Activated CD8-positive, alpha-beta memory T cell treated with anti-CD3 and anti-CD28 coated beads for 4 hours (primary cell): ENCODE results near the gene AMMECR1L.
"Not testable (repeated sequence)": the region's sequence is repeated elsewhere in the genome, so short reads cannot be mapped to it uniquely, and the experiment has no call there.

Experiments used
- DNase-seq, 2 donors: peaks; one replicate each; pipeline ENCODE4 v3.0.0-alpha.2; 2020; ENCODE audit warnings: low read depth in 2 of 2

Gene AMMECR1L

DNA sequence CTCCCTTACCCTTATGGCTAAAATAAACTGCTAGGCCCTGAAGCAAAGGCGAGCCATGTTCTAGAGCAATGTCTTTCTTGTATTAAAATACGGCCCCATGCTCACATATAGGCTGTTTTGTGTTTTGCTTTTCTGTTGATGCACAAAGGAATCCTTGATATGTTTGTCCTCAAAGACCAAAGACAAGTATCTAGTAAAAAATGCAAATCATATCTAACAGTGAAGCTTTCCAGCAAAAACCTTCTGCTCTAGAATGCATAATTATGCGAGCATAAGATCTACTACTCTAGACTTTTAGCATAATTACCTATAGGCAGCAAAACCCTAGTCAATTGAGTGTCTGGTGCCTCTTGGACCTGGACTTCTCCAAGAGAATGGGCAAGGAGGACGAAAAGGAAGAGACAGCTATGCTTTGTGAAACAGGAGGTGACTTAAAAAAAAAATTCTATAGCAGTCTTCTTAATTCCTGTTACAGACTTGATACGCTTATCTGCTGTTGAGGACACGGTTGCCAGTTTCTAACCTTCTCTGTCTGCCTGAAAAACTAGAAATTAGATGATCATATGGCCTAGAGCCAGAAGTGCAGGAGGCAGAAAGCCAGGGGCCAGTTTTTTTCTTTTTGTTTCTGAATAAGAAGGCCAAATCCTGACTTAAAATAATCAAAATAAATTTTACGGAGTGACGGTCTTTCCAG lies 1.5 kb upstream of the AMMECR1L start:
- no peak for DNase-seq

DNA sequence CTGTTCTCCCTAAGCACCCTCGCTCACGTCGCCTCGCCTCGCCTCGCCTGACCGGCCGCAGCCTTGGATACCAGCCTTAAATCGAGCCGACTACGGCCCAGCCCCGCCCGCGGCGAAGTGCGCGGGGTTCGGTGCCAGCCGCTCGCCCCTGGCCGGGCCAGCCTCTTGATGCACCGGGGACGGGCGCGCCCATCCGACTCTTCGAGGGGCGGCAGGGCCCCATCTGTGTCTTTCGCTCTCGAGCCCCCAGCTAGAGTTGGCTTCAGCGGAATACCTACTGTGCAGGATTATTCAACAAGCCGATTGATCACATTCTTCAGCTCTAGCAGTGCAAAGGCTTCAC lies 808 bp upstream of the AMMECR1L start:
- DNase-seq, result not testable (repeated sequence)

DNA sequence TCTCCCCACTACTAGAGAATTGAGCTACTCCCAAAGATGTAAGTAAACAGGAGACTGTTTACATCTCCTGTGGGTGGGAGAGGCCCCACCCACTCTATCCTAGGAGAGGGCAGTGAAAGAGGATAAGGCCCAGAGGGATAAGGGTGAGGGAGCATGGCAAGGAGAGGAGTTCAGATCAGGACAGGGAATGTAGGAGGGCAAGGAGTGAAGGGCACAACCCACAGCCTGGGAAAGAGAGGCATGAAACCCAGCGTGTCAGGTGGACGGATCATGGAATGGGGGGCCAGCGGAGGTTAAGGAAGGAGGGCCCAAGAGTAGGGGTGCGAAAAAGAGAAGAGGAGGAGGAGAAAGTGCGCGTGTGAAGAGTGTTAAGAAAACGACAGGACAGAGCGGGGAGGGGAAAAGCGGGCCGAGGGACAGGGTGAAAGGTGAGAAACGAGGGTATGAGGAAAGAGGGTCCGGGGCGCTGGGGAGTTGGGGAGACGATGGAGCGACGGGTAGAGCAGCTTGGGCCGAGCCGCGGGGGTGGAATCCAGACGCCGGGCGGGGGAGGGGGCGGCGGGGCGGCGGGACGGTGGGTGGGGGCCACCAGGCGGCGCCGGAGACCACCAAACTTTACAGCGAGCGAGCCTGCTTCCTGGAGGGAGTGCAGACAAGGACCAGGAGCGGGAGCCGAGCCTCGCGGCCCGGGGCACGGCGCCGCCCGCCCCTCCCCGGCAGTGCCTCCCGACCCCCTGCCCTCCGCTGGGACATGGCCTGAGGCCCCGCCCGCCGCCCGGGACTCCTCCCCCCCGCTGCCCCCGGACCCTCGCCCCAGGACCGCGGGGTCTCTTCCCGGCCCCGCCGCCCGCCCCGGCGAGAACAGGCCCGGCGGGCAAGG lies 655 bp downstream of the AMMECR1L start:
- DNase-seq, result peak in 1 of 2 donors; percentile 8

DNA sequence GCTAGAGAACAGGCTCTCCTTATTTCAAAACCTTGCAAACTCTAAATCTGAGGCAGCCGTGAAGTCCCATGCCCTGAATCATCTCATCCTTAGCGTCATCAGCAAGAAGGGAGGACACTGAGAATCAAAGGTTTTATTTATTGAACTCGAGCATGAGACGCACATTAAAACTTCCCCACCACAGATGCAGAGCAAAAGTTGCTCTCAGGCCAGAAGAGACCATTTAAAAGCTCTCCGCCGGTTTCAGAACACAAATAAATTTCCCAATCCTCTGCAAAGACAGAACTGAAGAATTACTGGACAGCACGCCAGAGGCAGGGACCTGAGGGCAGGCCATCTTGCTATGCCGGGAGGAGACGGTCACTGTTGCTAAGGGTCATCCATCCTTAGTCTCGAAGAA lies 1.3 kb downstream of the AMMECR1L start:
- DNase-seq, result no peak

DNA sequence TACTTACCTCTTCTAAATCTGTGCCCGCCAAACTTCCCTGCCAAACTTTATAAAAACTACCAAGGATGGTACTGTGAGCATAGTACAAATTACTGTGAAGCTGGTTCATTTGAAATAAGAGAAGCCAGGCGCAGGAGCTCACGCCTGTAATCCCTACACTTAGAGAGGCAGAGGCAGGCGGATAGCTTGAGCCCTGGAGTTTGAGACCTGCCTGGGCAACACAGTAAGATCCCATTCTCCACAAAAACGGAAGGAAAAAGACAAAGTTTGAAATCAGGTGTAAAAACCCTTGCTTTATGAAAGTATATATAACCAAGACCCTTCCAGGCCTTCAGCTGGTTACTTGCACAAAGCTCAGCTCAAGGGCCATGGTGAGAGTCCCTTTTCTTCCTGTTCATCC lies 5.9 kb downstream of the AMMECR1L start:
- no peak for DNase-seq

DNA sequence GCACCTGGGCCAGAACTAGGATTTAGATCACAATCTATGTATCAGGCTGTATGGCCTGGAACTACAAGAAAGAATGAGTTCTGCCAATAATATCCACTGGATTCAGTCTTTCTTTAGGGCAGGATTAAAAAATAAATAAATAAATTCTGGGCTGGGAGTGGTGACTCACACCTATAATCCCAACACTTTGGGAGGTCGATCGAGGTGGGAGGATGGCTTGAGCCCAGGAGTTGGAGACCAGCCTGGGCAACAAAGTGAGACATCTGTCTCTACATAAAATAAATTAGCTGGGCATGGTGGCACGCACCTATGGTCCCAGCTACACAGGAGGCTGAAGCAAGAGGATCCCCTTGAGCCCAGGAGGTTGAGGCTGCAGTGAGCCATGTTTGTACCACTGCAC lies 8.1 kb downstream of the AMMECR1L start:
- DNase-seq, result no peak

DNA sequence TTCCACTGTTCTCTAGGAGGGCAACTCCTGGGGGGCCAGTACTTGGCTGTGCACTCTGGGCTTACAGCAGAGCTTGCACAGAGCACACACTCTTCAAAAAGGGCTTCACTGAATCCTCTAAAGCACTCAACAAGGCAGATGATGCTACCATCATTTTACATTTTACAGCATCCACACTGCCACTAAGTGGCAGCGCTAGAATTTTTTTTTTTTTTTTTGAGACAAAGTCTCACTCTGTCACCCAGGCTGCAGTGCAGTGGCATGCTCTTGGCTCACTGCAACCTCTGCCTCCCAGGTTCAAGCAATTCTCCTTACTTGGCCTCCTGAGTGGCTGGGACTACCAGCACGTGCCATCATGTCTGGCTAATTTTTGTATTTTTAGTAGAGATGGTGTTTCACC lies 8.6 kb downstream of the AMMECR1L start:
- DNase-seq, result no peak

DNA sequence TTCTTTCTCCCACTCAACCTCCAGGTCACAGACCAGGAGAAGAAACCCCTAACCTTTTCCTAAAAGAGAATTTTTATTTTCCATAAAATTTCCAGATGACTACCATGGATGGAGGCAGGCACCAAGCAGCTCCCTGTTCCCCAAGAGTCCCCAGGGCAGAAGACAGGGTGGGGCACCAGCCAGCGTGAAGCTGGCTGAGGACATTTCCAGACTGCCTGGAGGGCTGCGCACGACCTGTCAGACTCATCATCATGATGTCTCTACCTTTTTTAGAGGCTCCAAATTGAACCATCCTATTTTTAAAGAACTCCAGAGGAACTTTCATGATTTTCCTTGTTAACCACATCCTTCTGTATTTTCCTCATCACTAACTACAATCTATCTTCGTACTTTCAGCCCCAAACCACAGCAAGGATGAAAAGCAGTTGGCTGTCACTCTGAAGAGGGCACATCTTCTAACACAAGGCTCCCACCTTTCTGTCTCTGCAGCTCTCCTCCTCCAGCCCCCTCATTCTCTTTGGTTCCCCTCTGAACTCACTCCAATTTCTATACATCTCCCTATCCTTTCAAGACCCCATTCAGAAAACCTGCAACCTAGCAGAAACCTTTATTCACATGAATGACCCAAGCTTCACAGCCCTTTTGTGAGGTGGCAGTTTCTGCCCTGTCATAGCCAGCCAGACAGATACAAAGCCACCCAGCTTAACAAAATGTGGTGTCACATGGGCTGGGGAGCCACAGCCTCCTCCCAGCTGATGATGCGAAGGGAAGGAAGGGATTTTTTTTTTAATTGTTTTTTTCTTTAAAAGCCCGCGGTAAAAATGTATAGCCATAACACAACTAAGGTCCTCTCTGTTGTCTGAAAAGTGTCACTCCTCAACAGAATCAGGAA lies 11.1 kb downstream of the AMMECR1L start:
- DNase-seq, result no peak

DNA sequence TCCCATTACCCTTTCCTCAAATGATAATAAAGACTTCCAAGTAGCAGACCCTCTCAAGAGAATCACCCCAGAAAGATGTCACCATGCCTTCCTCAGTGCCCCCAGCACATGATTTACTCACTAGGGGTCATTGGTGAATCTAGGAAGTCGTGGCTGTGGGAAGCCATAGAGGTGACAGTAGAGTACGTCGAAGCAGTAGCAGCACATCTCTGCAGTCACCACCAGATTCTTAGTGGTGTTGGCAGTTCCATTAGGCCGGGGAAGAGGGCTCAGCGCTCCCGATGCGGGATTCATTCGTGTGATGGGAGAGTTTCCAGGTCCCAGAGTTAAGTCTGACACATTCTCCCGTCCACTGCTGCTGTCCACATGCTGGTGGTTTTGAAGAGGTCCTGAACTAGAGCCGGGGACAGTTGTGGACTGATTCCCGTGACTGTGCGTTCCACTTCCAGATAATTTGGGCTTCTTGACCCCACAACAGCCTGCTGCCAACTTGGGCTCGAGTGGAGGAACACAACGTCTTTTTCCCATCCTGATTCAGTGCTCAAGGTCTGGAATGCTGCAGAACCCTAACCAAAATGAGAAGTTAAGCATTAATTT lies 12.0 kb downstream of the AMMECR1L start:
- no peak for DNase-seq

DNA sequence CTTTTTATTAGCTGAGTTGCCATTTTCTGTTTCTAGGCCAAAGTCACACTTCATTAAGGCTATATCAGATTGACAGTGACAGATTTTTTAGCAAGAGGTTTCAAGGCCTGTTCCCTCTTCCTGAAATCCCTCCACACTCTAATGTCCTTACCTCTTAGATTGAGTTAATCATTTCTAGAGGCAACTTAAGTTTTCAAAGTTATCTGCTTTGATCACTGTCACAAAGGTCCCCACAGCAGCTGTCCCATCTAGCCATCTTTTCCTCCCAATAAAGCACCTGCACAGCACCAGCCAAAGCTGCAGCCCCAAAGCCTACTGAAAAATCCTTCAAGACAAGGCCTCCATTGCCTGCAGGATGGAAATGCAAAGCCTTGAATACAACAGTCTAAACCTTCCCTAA lies 13.4 kb downstream of the AMMECR1L start:
- DNase-seq, result no peak

DNA sequence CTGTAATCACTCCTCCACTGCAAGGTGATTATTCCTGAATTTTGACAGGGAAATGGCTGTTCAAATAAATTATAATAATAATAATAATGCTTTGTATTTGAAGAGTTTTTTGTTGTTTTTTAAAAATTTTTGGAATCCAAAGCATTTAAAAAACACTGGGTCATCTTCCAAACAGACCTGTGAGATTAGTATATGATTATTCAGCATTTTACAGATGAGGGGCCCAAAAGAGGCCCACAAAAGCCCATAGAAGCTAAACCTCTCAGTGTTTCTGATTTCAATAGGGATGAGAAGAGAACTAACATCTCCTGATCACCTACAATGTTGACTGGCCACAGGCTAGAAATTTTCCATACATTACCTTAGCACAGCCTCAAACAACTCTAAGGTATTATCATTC lies 19.8 kb downstream of the AMMECR1L start:
- no peak for DNase-seq

DNA sequence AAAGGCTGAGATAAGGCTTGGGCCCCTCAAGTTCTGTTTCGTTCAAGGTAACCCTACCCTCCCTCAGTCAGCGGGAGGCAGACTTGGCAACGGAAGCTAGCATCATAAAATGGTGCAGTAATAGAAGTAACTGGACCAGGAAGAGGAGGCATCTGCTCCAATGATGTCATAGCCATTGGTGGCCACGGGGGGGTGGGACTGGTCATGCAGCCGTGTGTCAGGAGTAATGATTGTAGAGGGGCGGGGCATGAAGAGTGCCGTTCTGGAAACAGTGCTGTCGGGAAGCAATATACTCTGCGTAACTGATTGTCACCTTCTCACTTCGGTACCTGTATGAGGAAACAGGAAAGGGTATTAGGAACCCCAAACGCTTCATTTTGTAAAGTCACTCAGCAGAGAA lies 20.9 kb downstream of the AMMECR1L start:
- no peak for DNase-seq

DNA sequence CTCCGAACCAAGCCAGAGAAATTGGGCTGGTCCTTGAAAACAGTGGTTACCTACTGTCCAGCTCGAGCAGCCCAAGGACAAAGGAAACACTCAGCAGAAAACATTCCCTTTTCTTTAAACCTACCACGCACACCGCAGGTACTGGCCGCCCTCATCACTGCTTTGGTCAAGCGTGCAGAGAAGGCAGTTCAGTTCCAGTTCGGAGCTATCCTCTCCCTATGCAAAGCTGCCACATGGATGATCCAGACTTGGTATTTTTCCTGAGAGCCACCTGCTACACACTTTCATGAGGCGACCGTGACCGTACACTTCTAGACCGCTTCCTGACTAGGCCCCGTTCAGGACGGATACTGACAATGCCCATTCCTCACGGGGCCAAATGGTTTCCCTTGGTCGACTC lies 23.5 kb downstream of the AMMECR1L start:
- no peak for DNase-seq

DNA sequence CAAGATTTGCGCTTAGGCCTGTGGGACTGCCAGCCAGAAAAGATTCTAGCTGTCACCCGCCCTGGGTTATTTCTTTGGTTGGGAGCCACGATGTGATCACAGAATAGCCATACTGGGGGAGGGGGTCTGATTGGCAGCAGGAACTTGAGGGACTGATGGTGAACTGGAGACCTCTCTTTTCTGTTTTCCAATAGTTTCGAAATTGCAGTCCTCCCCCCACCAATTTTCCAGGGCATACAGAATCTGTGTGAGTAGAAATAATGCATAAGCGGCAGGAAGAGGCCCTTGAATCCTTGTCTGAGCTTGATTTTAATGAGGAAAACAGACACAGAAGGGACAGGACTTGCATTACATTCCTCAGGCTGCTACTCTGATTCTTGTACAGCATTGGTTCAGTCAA lies 25.6 kb downstream of the AMMECR1L start:
- DNase-seq, result no peak

DNA sequence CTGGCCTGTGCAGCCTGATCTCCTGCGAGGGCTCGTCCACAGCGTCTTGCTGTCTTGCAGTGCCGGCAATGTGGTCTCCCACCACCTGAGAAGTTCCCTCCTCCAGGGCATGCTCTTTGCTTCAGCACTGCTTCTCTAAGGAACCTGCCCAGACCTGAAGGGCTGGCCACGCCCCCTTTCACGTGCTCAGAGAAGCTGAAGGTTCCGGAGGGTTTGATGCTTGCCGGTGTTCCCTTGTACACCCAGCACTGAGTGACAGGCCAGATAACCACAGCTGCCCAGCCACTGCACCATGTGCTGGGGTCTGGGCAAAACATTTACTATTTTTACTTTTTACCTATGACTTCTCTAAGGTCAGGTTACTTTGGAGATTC lies 26.1 kb downstream of the AMMECR1L start:
- peak; percentile 21 to 29 for DNase-seq

DNA sequence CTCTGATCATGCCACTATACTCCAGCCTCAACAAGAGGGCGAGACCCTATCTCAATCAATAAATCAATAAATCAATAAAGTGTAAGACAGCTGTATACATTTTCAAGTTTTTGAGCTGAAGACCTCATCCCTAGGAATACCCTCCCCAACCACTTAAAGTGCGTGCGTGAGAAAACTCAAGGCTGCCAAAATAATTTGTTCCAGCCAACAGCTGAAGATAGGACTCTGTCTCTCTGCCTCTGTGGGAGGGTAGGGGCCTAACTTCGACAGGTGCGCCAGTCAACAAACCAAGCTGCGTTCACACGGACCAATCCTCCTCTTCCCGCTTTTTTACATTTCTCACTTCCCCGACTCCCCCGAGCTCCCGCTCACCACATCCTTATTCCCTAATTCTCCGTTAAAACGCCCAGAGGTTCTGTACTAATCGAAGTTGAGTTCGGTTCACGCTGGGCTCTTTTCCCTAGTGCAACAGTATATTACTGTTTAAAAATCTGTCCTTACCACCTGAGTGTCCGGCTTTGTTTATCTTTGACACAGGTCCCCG lies 28.4 kb downstream of the AMMECR1L start:
- DNase-seq, result no peak

DNA sequence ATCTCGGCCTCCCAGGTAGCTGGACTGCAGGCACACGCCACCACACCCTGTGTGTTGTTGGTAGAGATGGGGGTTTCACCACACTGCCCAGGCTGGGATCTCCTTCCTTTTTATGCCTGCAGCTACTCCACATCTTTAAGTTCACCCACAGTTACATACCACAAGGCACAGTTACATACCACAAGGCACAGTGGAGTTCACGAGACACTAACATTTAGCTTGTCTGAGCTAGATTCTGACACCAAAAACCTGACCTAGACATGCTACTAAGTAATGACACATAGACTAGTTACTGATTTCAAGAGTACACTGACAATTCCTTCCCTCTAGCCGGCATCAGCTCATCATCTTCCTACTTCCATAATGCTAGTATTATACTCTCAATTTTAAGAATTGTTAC lies 32.1 kb downstream of the AMMECR1L start:
- no peak for DNase-seq

DNA sequence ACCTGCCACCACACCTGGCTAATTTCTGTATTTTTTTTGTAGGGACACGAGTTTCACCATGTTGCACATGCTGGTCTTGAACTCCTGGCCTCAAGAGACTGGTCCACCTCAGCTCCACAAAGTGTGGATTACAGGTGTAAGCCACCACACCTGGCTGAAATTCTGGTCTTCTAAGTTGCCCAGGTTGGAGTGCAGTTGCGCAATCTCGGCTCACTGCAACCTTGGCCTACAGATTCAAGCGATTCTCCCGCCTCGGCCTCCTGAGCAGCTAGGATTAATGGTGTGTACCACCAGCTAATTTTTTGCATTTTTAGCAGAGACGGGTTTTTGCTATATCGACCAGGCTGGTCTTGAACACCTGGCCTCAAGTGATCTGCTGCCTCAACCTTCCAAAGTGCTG lies 33.4 kb downstream of the AMMECR1L start:
- no peak for DNase-seq

DNA sequence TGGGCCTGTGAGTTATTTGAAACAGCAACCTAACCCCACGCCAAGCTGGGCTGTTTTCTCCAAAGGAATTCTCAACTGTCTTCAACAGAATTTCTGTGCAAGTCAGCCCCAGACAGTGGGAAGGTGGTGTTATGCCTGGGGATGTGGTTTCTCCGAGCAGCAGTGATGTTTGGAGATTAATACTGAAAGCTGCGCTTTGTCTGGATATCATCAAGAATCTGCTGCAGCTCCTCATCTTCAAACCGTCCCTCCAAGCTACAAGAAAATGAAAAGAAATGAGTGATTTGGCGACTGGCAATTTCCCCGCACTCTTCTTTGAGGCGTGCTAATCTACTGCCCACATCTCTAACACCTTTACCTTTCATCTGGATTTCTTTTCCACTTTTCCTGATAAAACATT lies 37.8 kb downstream of the AMMECR1L start:
- no peak for DNase-seq

DNA sequence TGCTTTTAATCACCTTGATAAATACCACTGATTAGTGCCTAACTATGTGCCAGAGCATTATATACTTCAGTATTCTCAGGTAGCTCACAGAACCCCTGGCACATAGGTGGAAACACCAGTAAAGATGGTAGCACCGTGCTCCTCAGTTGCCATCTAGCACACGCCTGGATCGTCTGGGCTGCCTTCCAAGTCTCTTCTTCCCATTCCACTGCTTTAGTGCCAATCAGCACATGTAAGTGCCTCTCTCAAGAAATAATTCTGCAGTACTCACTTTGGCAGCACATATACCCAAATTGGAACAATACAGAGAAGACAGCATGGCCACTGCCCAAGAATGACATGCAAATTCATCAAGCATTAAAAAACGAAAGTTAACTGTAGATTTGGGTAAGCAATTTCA lies 40.8 kb downstream of the AMMECR1L start:
- no peak for DNase-seq

DNA sequence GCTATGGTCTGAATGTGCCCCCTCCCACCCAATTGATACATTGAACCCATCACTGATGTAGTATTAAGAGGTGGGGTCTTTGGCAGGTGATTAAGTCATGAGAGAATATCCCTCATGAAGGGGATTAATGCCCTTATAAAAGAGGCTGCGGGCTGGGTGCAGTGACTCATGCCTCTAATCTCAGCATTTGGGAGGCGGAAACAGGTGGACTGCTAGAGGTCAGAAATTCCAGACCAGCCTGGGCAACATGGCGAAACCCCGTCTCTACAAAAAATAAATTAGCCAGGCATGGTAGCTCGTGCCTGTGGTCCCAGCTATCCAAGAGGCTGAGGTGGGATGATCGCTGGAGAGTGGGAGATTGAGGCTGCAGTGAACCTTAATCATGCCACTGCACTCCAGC lies 42.1 kb downstream of the AMMECR1L start:
- no peak for DNase-seq
